GM19239 (cell line): ENCODE results near the gene ANTXRL.
"Not testable (repeated sequence)": the region's sequence is repeated elsewhere in the genome, so short reads cannot be mapped to it uniquely, and the experiment has no call there.

Source experiments
- DNase-seq: peaks from one replicate; pipeline ENCODE4 v3.0.0; 2011; ENCODE audit warnings: low spot score; ENCODE audit not compliant: insufficient read length
- FAIRE-seq: peaks from 2 replicates; lab custom pipeline; 2011; peaks lifted over from hg19 to GRCh38; lab: Jason Lieb, UNC

Gene ANTXRL

DNA sequence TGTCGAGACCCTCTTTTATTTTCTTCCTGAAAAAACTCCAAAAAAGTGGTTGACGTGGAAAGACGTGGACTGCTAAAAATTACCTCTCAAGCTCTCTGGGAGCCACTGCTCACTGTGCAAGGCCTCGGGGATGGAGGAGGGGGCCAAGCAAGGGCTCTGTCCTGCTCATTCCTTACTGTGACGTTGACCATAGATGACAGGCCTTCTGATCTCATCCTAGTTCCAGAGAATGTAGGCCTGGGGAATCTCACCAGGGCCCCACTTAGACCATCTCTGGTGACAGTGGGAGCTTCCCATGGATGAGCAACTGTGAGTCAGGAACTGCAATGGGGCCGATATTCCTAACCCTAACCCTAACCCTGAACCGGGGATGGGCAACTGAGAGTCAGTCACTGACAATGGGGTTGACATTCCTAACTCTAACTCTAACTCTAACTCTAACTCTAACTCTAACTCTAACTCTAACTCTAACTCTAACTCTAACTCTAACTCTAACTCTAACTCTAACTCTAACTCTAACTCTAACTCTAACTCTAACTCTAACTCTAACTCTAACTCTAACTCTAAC, 15.8 kb upstream of the ANTXRL start:
- FAIRE-seq, result not testable (repeated sequence)

DNA sequence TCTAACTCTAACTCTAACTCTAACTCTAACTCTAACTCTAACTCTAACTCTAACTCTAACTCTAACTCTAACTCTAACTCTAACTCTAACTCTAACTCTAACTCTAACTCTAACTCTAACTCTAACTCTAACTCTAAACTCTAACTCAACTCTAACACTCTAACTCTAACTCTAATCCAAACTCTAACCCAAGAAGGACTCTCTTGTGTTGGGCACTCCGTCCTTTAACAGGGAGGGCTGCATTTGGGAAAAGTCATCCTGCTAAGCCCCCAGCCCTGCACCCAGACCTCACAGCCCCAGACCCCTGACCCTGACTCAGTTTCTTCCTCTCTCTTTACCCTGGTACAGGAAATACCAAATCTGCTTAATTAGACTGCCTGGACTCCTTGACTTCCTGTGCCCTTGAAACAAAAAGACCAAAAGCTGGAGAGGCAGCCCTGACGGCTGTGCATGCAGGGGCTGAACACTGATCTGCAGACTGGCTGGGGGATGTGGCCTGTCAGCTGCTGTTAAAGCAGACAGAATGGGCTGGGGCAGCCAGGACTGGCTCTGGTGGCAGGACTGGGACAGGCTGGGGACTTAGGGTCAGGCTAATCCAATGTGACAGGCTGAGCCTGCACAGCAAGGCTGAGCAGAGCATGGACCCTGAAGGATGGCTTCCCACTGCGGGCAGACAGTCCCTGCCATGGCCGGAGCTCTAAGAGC, 14.8 kb upstream of the ANTXRL start:
- not testable (repeated sequence) for DNase-seq, FAIRE-seq

More for the DNA sequence above, 15.8 kb upstream of the ANTXRL start:
- DNase-seq, result not testable (repeated sequence)

DNA sequence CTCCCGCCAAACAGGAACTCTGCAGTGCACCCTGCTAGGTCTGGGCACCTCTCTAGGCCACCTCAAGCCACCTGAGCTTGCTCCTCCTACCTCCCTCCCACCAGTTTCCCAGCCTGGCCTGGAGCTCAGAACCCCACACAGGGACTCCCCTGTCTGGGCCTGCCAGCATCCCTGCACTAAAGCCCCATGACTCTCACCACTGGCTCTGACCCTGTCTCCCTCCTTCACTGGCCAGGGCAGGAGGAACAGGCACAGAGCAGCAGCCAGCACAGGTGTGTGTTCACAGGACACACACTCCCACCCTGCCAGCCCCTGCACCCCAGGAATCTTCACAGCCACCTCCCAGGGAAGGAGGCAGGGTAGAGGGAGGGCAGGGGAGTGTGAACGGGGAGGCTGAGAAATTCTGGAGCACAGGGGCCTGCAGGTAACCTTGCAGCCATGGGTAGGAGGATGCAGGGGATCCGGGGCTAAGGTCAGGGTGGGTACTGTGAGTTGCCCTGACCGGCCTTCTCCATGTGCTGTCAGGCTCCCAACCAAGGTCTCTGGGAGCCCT, 13.9 kb upstream of the ANTXRL start:
- FAIRE-seq, result no peak

GRCh38 chr10:46273506-46274477, 13.0 kb upstream of the ANTXRL start:
- no peak for FAIRE-seq
- DNase-seq, result no peak

More for the DNA sequence above, 13.9 kb upstream of the ANTXRL start:
- no peak for DNase-seq

DNA sequence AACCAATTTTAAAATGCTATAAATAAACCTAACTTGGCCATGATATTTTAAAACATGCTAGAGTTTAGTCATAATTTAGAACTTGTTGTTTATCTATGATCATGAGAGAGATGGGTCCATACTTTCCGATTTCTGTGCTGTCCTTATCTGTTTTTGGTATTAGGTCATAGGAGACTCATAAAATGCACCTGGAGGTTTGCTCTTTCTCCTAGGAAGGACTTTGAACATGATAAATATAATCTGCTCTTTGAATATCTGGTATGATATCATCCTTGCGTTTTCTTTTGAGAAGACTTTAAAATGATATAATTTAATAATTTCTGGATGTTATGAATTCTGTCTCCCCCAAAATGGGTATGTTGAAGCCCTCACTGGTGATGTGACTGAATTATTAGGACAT, 9.0 kb upstream of the ANTXRL start:
- DNase-seq, result no peak
- no peak for FAIRE-seq

GRCh38 chr10:46282421-46282831, 4.4 kb upstream of the ANTXRL start:
- DNase-seq, FAIRE-seq: not testable (repeated sequence)

GRCh38 chr10:46282842-46283574, 3.8 kb upstream of the ANTXRL start:
- DNase-seq (no peak), FAIRE-seq (no peak)

DNA sequence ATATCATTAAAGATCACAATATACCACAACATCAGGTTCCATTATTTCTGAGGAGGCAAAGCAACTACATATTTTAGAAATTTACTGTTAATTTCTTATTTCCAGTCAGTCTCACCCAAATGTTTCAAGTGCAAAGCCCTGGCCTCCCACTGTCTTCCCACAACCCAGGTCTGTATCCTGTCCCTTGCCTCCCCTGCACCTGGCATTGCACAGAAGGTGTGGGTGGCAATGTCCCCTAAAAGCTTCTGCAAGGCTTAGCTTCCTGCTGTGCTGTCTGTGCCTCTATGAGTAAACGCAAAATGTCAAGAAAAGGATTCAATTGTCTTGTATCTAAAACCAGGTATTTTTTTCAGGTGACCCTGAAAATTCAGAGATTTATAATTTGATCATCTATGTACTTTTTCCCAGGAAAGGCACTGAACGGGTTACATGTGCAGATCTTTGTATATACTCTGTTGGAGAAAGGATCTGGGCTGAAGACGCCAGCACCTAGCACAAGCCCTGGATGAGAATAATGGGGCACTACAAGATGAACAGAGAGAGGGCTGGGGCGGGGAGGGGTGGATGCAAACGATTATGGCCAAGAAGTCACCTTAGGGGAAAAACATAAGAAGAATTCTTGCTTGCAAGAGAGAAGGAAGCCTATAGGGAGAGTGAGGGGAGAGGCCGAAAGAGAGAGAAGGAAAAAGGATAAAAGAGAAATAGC, 3.1 kb upstream of the ANTXRL start:
- FAIRE-seq (no peak), DNase-seq (no peak)

DNA sequence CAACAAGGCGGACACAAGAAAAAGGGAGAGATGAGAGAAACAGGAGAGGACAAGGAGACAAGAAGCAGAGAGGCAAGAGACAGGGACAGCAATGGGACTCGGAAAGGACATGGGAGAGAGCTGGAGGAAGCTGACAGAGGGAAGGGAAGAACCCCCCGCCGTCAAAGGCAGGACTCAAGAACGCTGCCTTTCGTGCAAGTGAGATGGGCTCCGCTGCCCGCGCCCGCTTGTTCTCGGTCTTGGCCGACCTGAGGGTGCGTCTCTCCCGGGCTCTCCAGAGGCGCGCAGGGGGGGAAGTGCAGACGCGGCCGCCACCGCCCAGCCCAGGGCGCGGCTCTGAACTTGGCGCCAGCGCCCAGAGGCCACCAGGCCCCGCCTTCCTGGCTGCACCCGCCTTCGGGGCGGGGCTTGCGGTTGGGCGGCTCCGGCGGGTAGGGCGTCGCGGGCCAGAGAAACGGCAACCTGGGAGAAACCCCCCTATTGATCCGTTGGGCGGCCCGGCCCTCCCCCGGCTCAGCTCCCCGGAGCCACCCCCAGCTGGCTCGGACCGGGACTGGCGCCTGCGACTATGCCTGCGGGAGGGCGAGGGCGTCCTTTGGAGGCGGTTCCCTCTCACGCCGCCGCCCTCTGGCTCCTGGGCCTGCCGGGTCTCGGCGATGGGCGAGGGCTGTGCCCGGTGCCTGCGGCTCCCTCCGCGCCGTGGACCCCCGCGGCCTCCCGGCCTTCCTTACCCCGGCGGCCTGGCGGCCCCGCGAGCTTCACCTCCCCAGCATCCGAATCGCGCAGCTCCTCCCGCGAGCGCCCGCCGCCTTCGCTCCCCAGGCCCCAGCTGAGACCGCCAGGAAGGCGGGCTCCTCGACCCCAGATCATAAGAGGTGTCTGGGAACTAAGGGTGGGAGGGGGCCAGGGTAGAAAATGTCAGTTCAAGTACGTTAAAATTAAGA, 2.2 kb upstream of the ANTXRL start:
- FAIRE-seq (no peak), DNase-seq (peak; percentile 93)

DNA sequence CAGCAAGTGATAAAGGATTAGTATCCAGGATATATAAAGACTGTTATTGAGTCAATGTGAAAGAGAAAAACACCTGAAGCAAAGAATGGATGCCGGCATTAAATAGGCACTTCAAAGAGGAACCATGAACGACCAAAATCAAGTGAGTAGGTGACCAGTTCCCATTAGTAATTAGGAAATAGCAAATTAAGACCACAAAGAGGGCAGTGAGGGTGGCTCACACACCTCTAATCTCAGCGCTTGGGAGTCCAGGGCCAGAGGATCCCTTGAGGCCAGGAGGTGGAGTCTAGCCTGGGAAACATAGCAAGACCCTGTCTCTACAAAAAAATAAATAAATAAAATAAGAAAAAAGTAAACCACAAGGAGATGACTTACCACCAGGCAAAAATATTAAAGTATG, 1.5 kb upstream of the ANTXRL start:
- DNase-seq (no peak), FAIRE-seq (no peak)

- FAIRE-seq (no peak), DNase-seq (no peak)
These were observed 704 bp upstream of the ANTXRL start for GRCh38 chr10:46285966-46286620.

DNA sequence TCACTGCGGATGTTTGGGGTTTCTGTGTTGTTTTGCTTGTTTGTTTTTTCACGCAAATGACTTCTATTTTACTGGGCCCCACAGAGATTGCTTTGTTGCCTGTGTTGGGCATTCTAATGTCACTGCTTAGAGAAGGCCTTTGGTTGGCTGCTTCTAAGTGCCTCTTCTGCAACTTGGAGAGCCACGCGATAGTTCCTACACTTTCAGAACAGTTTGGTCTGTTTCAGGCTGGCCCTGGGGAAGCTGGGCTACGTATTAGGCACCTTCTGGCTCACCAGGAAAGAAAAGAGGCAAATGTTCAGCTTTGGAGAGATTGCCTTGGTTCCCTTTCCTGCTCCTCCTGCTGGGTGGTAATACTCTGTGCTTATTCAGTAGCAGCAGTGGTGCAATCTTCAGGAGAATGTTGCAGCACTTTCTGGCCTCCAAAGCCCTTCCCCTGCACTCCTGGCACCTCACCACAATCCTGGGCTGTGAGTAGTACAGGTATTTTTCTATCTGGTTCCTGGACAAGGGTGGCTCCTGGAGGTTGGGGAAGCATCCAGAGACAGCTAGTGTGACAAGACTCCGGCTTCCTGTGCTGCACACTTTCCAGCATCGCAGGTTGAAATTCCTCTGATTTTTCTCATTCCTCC, 1.2 kb downstream of the ANTXRL start:
- FAIRE-seq (no peak), DNase-seq (no peak)

DNA sequence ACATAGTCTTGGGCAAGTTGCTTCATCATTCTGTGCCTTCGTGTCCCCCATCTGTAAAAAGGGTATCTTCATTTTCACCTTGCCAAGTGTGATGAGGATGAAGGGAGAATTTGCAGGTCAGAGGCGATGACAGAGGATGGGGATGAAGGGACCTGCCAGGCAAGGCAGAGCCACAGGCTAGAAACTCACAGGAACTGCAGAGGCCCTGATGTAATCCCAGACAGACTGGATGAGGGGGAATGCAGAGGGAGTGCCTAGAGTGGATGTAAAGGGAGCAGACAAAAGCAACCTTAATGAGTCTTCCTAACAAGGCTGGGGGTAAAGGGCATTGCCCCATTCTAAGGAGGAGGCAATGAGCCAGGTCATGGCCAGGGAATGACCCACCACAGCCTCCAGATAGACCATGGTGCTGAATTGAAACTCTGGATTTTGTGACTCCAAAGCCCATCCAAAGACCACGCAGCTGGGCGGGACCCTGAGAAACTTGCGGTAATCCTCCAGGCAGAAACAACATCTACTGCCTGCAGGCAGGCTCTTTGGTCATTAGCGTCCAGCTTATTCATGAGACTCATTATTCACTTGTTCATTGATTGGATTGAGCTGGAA, 1.9 kb downstream of the ANTXRL start:
- FAIRE-seq (no peak), DNase-seq (no peak)

DNA sequence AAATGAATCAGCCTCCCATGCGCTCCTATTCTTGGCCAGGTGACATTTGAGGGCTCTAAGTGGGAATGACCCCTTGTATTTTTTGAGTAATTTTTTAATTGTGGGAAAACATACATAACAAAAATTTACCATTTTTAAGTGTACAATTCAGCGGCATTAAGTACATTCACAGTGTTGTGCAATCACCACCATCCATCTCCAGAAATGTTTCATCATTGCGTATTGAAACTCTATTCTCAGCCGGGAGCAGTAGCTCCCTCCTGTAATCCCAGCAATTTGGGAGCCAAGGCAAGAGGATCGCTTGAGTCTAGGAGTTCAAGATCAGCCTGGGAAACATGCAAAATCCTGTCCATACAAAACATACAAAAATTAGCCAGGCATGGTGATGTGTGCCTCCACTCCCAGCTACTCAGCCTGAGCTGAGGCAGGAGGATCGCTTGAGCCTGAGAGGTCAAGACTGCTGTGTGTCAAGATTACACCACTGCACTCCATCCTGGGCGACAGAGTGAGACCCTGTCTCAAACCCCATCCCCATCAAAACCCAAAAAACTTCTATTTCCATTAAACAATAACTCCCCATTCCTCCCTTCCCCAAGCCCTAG, 2.5 kb downstream of the ANTXRL start:
- FAIRE-seq, result no peak
- no peak for DNase-seq

- DNase-seq (no peak), FAIRE-seq (no peak)
These were observed 3.5 kb downstream of the ANTXRL start for GRCh38 chr10:46290101-46290886.
